HG03575 (cell line): ENCODE data around the gene AKAP8.
"Not testable (repeated sequence)": the region's sequence is repeated elsewhere in the genome, so short reads cannot be mapped to it uniquely, and the experiment has no call there.

Source experiments
- ATAC-seq: cut with Tn5 transposase; IDR thresholded peaks from one replicate; pipeline ENCODE4 v1.9.1; 2021; ENCODE audit not compliant: unreplicated experiment, insufficient number of reproducible peaks, low FRiP score; ENCODE audit errors: extremely low read depth

The AKAP8 gene

GRCh38 chr19:15379999-15380647 lies 536 bp upstream of the AKAP8 start:
- ATAC-seq = peak; percentile 21

- no peak for ATAC-seq
These were observed 979 bp downstream of the AKAP8 start for GRCh38 chr19:15378534-15379082.

- ATAC-seq = no peak
These were observed 4.7 kb downstream of the AKAP8 start for GRCh38 chr19:15374796-15375440.

GRCh38 chr19:15374105-15374651 lies 5.4 kb downstream of the AKAP8 start:
- ATAC-seq = no peak

GRCh38 chr19:15373644-15374043 lies 5.9 kb downstream of the AKAP8 start:
- ATAC-seq = no peak

GRCh38 chr19:15372891-15373301 lies 6.7 kb downstream of the AKAP8 start:
- ATAC-seq = no peak

- no peak for ATAC-seq
These were observed 7.1 kb downstream of the AKAP8 start for GRCh38 chr19:15372470-15372869.

GRCh38 chr19:15371786-15372380 lies 7.7 kb downstream of the AKAP8 start:
- ATAC-seq = no peak

GRCh38 chr19:15371119-15371518 lies 8.5 kb downstream of the AKAP8 start:
- ATAC-seq = no peak

GRCh38 chr19:15369594-15369891 lies 10.0 kb downstream of the AKAP8 start:
- no peak for ATAC-seq

GRCh38 chr19:15368798-15369593 lies 10.6 kb downstream of the AKAP8 start:
- ATAC-seq = no peak

- ATAC-seq = no peak
These were observed 11.4 kb downstream of the AKAP8 start for GRCh38 chr19:15368051-15368632.

GRCh38 chr19:15367439-15367838 lies 12.1 kb downstream of the AKAP8 start:
- ATAC-seq = no peak

GRCh38 chr19:15365264-15365663 lies 14.3 kb downstream of the AKAP8 start:
- ATAC-seq = no peak

GRCh38 chr19:15363791-15364190 lies 15.8 kb downstream of the AKAP8 start:
- ATAC-seq = not testable (repeated sequence)

- not testable (repeated sequence) for ATAC-seq
These were observed 16.5 kb downstream of the AKAP8 start for GRCh38 chr19:15363048-15363447.

GRCh38 chr19:15360015-15360414 lies 19.6 kb downstream of the AKAP8 start:
- not testable (repeated sequence) for ATAC-seq

GRCh38 chr19:15358918-15359317 lies 20.7 kb downstream of the AKAP8 start:
- no peak for ATAC-seq

GRCh38 chr19:15357906-15358305 lies 21.7 kb downstream of the AKAP8 start:
- no peak for ATAC-seq
